ENCODE data around the gene ZNRF3.

GRCh38 chr22:28915969-28916368 is 32.6 kb downstream of the ZNRF3 start:
- TF ChIP-seq CTCF (IDR thresholded peaks at IDR 0.05) (no peak), EP300 (IDR thresholded peaks at IDR 0.05) (no peak)
